GM23338 (cell line): ENCODE measurements around the gene CPLX1.

Source experiments
- CTCF ChIP-seq, 2 experiments: fragments of 200-600 bp in 1 of 2; sonication (generic) in 1 of 2; conservative IDR thresholded peaks; 2 replicates each; pipeline versions ENCODE4 v1.5.1 to v1.6.1; 2016 to 2017; ENCODE audit warnings: antibody characterized with exemption in 2 of 2, low read depth in 2 of 2, mild to moderate bottlenecking in 2 of 2, moderate library complexity in 1 of 2
- EZH2phosphoT487 ChIP-seq: fragments of 200-600 bp; sonication (generic); IDR thresholded peaks from one replicate; pipeline ENCODE4 v1.8.1; 2018; ENCODE audit warnings: antibody characterized with exemption; ENCODE audit not compliant: unreplicated experiment

DNA sequence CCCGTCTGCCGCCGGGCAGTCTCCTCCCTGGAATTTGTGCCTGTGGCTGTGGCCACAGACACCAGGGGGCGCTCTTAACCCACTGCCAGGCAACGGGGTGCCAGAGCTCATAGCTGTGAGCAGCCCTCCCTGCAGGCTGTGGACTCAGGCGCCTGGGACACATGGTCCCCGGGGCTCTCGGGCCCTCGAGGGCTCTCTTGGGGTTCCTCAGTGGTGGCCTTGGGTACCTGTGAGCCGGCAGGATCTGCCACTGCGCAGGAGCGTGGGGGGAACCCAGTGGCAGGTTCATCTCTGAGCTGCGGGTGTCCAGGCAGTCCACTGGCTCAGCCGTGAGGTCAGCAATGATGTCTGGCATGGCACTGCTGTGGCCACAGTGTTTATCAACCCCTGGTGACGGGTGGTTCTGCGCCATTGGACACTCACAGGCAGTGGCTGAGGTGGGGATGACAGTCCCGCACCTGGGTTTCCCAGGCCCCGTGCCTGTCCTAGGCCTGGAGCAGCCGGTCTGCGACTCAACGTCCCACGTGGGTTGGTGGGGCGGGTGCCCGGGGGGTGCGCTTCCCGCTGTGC, 83.1 kb downstream of the CPLX1 start:
- peak; percentile 82 to 90 for TF ChIP-seq CTCF (conservative IDR thresholded peaks at IDR 0.05; ENCODE audit: low read depth in 2 of 2)
- no peak for TF ChIP-seq EZH2phosphoT487
